ENCODE measurements around the gene DAP. TPM values are rescaled to one million over a fixed set of nuclear protein-coding genes. Genes with fewer than 3 reads are reported as not detected.
"Not testable (repeated sequence)": the region's sequence is repeated elsewhere in the genome, so short reads cannot be mapped to it uniquely, and the experiment has no call there.

Gene DAP
- total RNA-seq, 2 donors from 2014 or later, result 34.6 to 65.8 TPM

GRCh38 chr5:10632110-10632761, 128.8 kb downstream of the DAP start:
- Histone ChIP-seq H3K4me1 (peaks cover 0 to 10% of the 10 kb centered on the region in 2 donors), H3K4me3 (no peak overlapping the region), H3K9me3 (no peaks in the 10 kb centered on the region), H3K27ac (no peak overlapping the region), H3K27me3 (no peaks in the 10 kb centered on the region), H3K36me3 (no peaks in the 10 kb centered on the region)
- DNase-seq (ENCODE audit: low spot score), result no peak
- no peak for TF ChIP-seq CTCF (IDR thresholded peaks at IDR 0.05)

- H3K4me3 ChIP-seq, result no peak overlapping the region
These were observed 129.6 kb downstream of the DAP start for GRCh38 chr5:10631316-10631996.

GRCh38 chr5:10630744-10631143, 130.3 kb downstream of the DAP start:
- H3K9me3 ChIP-seq; H3K36me3 ChIP-seq; H3K27me3 ChIP-seq; H3K4me3 ChIP-seq; DNase-seq (ENCODE audit: low spot score); H3K27ac ChIP-seq: not testable (repeated sequence)
- peaks cover 0 to 24% of the 10 kb centered on the region in 2 donors for H3K4me1 ChIP-seq

More at GRCh38 chr5:10631316-10631996, 129.6 kb downstream of the DAP start:
- H3K36me3 ChIP-seq, result no peaks in the 10 kb centered on the region
- no peak for DNase-seq (ENCODE audit: low spot score)
- no peaks in the 10 kb centered on the region for H3K27me3 ChIP-seq
- H3K9me3 ChIP-seq, result no peaks in the 10 kb centered on the region
- H3K27ac ChIP-seq, result no peak overlapping the region
- TF ChIP-seq CTCF (IDR thresholded peaks at IDR 0.05), result no peak
- H3K4me1 ChIP-seq, result peaks cover 0 to 18% of the 10 kb centered on the region in 2 donors

GRCh38 chr5:10630126-10630525, 130.9 kb downstream of the DAP start:
- Histone ChIP-seq H3K27ac (no peak overlapping the region), H3K36me3 (no peaks in the 10 kb centered on the region), H3K27me3 (no peaks in the 10 kb centered on the region), H3K4me3 (no peak overlapping the region), H3K9me3 (no peaks in the 10 kb centered on the region), H3K4me1 (peaks cover 0 to 24% of the 10 kb centered on the region in 2 donors)
- TF ChIP-seq CTCF (IDR thresholded peaks at IDR 0.05), result no peak
- no peak for DNase-seq (ENCODE audit: low spot score)

GRCh38 chr5:10629682-10630081, 131.4 kb downstream of the DAP start:
- TF ChIP-seq CTCF (IDR thresholded peaks at IDR 0.05), result no peak

More at GRCh38 chr5:10629682-10630081, 131.4 kb downstream of the DAP start:
- no peaks in the 10 kb centered on the region for H3K36me3 ChIP-seq
- H3K9me3 ChIP-seq, result no peaks in the 10 kb centered on the region
- H3K27ac ChIP-seq, result no peak overlapping the region
- peaks cover 0 to 24% of the 10 kb centered on the region in 2 donors for H3K4me1 ChIP-seq
- H3K27me3 ChIP-seq, result no peaks in the 10 kb centered on the region
- no peak for DNase-seq (ENCODE audit: low spot score)
- H3K4me3 ChIP-seq, result no peak overlapping the region

Other genes with a start within 250 kb of the DAP start
- 1 to 10 TPM; 1.2 to 4.7 TPM for gene ANKRD33B, start 197.2 kb downstream of the DAP start, total RNA-seq